ENCODE results near the gene FBXL7.

Gene FBXL7

GRCh38 chr5:15499528-15500324, at the start of gene FBXL7:
FBXL7 (plus strand) TSS chr5:15500180.
- DNase-seq (ENCODE audit: low read depth in 2 of 3, low spot score in 1 of 3) = no peak

- DNase-seq (ENCODE audit: low read depth in 2 of 3, low spot score in 1 of 3) = no peak
Observed at GRCh38 chr5:15450473-15450872, 49.5 kb upstream of the FBXL7 start.

GRCh38 chr5:15450949-15451348, 49.0 kb upstream of the FBXL7 start:
- no peak for DNase-seq (ENCODE audit: low read depth in 2 of 3, low spot score in 1 of 3)

GRCh38 chr5:15452030-15452429, 48.0 kb upstream of the FBXL7 start:
- DNase-seq (ENCODE audit: low read depth in 2 of 3, low spot score in 1 of 3) = no peak

- no peak for DNase-seq (ENCODE audit: low read depth in 2 of 3, low spot score in 1 of 3)
Observed at GRCh38 chr5:15452781-15453180, 47.2 kb upstream of the FBXL7 start.

- DNase-seq (ENCODE audit: low read depth in 2 of 3, low spot score in 1 of 3) = no peak
Observed at GRCh38 chr5:15459200-15459599, 40.8 kb upstream of the FBXL7 start.

- DNase-seq (ENCODE audit: low read depth in 2 of 3, low spot score in 1 of 3) = no peak
Observed at GRCh38 chr5:15463231-15463980, 36.6 kb upstream of the FBXL7 start.

- no peak for DNase-seq (ENCODE audit: low read depth in 2 of 3, low spot score in 1 of 3)
Observed at GRCh38 chr5:15472116-15472515, 27.9 kb upstream of the FBXL7 start.

GRCh38 chr5:15474143-15474719, 25.7 kb upstream of the FBXL7 start:
- DNase-seq (ENCODE audit: low read depth in 2 of 3, low spot score in 1 of 3) = no peak

- DNase-seq (ENCODE audit: low read depth in 2 of 3, low spot score in 1 of 3) = no peak
Observed at GRCh38 chr5:15475367-15475766, 24.6 kb upstream of the FBXL7 start.

- DNase-seq (ENCODE audit: low read depth in 2 of 3, low spot score in 1 of 3) = no peak
Observed at GRCh38 chr5:15476977-15477376, 23.0 kb upstream of the FBXL7 start.

- no peak for DNase-seq (ENCODE audit: low read depth in 2 of 3, low spot score in 1 of 3)
Observed at GRCh38 chr5:15480436-15480835, 19.5 kb upstream of the FBXL7 start.

GRCh38 chr5:15483351-15484097, 16.5 kb upstream of the FBXL7 start:
- no peak for DNase-seq (ENCODE audit: low read depth in 2 of 3, low spot score in 1 of 3)

- DNase-seq (ENCODE audit: low read depth in 2 of 3, low spot score in 1 of 3) = no peak
Observed at GRCh38 chr5:15487228-15487627, 12.8 kb upstream of the FBXL7 start.

- DNase-seq (ENCODE audit: low read depth in 2 of 3, low spot score in 1 of 3) = no peak
Observed at GRCh38 chr5:15489571-15490235, 10.3 kb upstream of the FBXL7 start.

- no peak for DNase-seq (ENCODE audit: low read depth in 2 of 3, low spot score in 1 of 3)
Observed at GRCh38 chr5:15492545-15492944, 7.4 kb upstream of the FBXL7 start.

- no peak for DNase-seq (ENCODE audit: low read depth in 2 of 3, low spot score in 1 of 3)
Observed at GRCh38 chr5:15493501-15493900, 6.5 kb upstream of the FBXL7 start.

GRCh38 chr5:15495026-15495425, 5.0 kb upstream of the FBXL7 start:
- DNase-seq (ENCODE audit: low read depth in 2 of 3, low spot score in 1 of 3) = no peak

- no peak for DNase-seq (ENCODE audit: low read depth in 2 of 3, low spot score in 1 of 3)
Observed at GRCh38 chr5:15496886-15497285, 3.1 kb upstream of the FBXL7 start.

GRCh38 chr5:15500325-15501001, 483 bp downstream of the FBXL7 start:
- no peak for DNase-seq (ENCODE audit: low read depth in 2 of 3, low spot score in 1 of 3)

Measured in stimulated activated CD4-positive, alpha-beta T cell treated with anti-CD3 and anti-CD28 coated beads, Interleukin-12 subunit alpha, Interleukin-12 subunit beta, amount 100 ng/mL, for 48 hours (primary cell).